Naive thymus-derived CD8-positive, alpha-beta T cell (primary cell): ENCODE results near the gene SERPINA1. TPM values are rescaled to one million over a fixed set of nuclear protein-coding genes. Genes with fewer than 3 reads are reported as not detected.
A peak's percentile ranks its signal among the peaks of the same experiment; 100 is the strongest.

Experiments used
- ATAC-seq, 2 donors: fragments of 150-1000 bp; cut with Tn5 transposase in 1 of 2; sonication (Bioruptor Pico), chemical (Tn5 transposase) in 1 of 2; 1 replicate in 1 of 2; 2 replicates in 1 of 2; pipeline ENCODE4 v1.10.0; 2021; ENCODE audit warnings: mild to moderate bottlenecking in 2 of 2, moderate library complexity in 2 of 2
- POLR2A ChIA-PET: fragments of 350-600 bp; sonication (Branson Sonifier 250); formaldehyde crosslinking; loops from one replicate; lab custom pipeline; 2021; ENCODE audit warnings: antibody characterized with exemption; lab: Charles Lee
- DNase-seq, 10 donors: peaks; one replicate each; pipeline versions ENCODE4 v3.0.0 to v3.0.0-alpha.2; 2020 to 2022
- H3K27ac Mint-ChIP-seq, 10 donors: one replicate each; pipeline ENCODE4 v1.8.0; 2020 to 2022; ENCODE audit warnings: mild to moderate bottlenecking in 10 of 10, mixed read lengths in 10 of 10, moderate library complexity in 4 of 10, inconsistent platforms in 1 of 10
- H3K27me3 Mint-ChIP-seq, 5 donors: one replicate each; pipeline ENCODE4 v1.8.0; 2021 to 2022; ENCODE audit warnings: mixed read lengths in 5 of 5
- H3K36me3 Mint-ChIP-seq, 3 donors: one replicate each; pipeline ENCODE4 v1.8.0; 2020 to 2022; ENCODE audit warnings: mixed read lengths in 3 of 3, mild to moderate bottlenecking in 2 of 3, inconsistent platforms in 1 of 3
- H3K4me1 Mint-ChIP-seq, 4 donors: one replicate each; pipeline ENCODE4 v1.8.0; 2021 to 2022; ENCODE audit warnings: mixed read lengths in 4 of 4
- H3K4me3 Mint-ChIP-seq, 10 donors: one replicate each; pipeline ENCODE4 v1.8.0; 2020 to 2022; ENCODE audit warnings: mild to moderate bottlenecking in 10 of 10, mixed read lengths in 10 of 10, moderate library complexity in 6 of 10, inconsistent platforms in 1 of 10
- H3K9me3 Mint-ChIP-seq, 9 donors: one replicate each; pipeline ENCODE4 v1.8.0; 2020 to 2022; ENCODE audit warnings: mixed read lengths in 9 of 9, mild to moderate bottlenecking in 3 of 9, inconsistent platforms in 1 of 9, moderate library complexity in 1 of 9
- polyA plus RNA-seq, 3 donors: library from polyadenylated mRNA; unstranded; fragments of 300-500 nt; fragmentation: Illumina TruSeq; gene quantifications; one replicate each; pipeline ENCODE4 v1.2.3, GENCODE V29; 2021
- total RNA-seq, 8 experiments: library from RNA in 2 of 8; stranded (reverse) in 2 of 8; gene quantifications; one replicate each; pipeline ENCODE4 v1.2.3 and lab custom pipeline; 2021 to 2026

Gene SERPINA1
- total and polyA plus RNA-seq, 5 experiments from 2014 or later: 0.64 to 1.6 TPM; not detected in 3

DNA sequence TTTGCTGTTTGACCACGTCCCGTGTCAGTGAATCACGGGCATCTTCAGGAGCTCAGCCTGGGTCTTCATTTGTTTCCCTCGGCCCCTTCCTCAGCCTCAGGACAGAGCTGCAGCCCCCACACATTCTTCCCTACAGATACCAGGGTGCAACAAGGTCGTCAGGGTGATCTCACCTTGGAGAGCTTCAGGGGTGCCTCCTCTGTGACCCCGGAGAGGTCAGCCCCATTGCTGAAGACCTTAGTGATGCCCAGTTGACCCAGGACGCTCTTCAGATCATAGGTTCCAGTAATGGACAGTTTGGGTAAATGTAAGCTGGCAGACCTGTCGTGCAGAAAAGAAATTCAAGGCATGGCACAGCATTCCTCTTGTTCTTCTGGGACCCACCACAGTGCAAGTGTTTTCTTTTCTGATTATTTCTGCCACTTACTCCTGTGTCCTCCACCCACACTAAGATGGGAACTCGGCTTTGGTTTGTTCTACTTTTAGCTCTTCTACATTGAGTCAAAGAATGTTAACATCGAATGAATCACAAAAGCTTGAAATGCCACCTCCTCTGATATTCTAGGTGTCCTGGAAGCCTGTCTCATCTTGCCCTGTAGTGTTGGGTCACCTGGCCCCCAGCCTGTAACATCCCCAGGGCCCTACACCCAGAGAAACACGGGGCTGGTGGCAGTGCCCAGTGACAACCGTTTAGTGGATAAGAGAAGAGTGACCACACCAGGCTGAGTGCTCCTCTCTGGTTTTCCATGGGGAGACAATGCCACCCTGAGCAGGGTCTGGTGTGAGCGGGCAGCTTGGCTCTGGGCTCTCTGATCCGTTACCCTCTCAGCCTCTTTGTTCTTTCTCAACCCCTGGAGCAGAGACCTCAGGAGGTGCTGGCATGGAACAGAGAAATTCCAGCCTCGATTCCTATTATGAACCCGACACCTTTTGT, 8.8 kb downstream of the SERPINA1 start:
- POLR2A ChIA-PET: no interaction called here
- no peaks in the 10 kb centered on the region for H3K36me3 Mint-ChIP-seq
- peaks cover 0 to 22% (median 2%) of the 10 kb centered on the region in 5 donors for H3K27me3 Mint-ChIP-seq
- no peak for ATAC-seq
- DNase-seq: peak in 1 of 10 donors; percentile 35
- no peaks in the 10 kb centered on the region for H3K4me1 Mint-ChIP-seq
- H3K9me3 Mint-ChIP-seq: no peaks in the 10 kb centered on the region
- H3K4me3 Mint-ChIP-seq: no peak overlapping the region
- no peak overlapping the region for H3K27ac Mint-ChIP-seq

DNA sequence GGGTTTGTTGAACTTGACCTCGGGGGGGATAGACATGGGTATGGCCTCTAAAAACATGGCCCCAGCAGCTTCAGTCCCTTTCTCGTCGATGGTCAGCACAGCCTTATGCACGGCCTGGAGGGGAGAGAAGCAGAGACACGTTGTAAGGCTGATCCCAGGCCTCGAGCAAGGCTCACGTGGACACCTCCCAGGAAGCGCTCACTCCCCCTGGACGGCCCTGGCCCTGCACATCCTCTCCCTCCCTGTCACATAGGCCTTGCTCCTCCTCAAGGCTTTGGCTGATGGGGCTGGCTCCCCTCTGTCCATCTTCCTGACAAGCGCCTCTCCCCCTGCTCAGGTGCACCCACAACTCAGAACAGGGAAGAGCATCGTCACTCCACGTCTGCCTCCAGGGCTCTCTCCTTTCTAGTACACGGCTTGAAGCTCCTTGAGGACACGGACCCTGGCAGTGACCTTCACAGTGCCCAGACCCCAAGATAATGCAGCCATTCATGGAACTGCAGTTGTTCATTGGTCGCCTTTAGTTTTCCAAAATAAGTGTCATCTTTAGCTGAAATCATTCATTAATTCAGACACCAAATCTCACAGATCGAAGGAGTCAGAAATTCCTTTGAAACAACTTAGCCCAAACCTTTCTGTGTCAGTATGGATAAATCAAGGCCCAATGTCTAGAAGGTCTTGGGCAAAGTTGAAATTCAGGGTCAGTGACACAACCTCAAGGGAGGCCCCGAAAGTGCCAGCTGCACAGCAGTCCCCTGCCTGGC, 9.7 kb downstream of the SERPINA1 start:
- no peaks in the 10 kb centered on the region for H3K36me3 Mint-ChIP-seq
- no peak overlapping the region for H3K4me3 Mint-ChIP-seq
- DNase-seq (no peak), ATAC-seq (no peak)
- H3K27ac Mint-ChIP-seq: no peak overlapping the region
- peaks cover 0 to 22% (median 3%) of the 10 kb centered on the region in 5 donors for H3K27me3 Mint-ChIP-seq
- POLR2A ChIA-PET: no interaction called here
- H3K9me3 Mint-ChIP-seq: no peaks in the 10 kb centered on the region
- H3K4me1 Mint-ChIP-seq: no peaks in the 10 kb centered on the region

DNA sequence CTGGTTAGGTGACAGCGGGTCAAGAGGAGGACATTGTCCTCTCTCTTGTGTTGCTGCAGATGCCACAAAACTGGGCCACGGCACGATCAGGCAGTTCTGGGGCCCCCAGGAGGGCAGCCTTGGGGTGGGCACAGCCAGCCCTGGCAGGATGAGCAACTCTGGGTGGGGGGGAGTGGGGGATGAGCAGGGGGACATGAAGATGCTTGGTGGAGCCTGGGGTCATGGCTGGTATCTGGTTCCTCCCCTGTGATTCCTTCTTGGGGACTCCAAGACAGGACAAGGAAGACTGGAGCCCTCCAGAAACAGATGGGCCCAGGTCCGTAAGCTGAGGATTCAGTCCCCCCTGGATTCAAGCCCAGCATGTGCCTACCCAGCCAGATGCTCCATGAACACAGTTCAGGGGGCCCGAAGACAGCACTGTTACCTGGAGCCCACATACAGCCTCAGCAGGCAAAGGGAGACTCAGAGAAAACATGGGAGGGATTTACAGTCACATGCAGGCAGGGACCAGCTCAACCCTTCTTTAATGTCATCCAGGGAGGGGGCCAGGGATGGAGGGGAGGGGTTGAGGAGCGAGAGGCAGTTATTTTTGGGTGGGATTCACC, 10.4 kb downstream of the SERPINA1 start:
- H3K36me3 Mint-ChIP-seq: no peaks in the 10 kb centered on the region
- no peak for ATAC-seq
- peaks cover 0 to 22% (median 3%) of the 10 kb centered on the region in 5 donors for H3K27me3 Mint-ChIP-seq
- POLR2A ChIA-PET: no interaction called here
- DNase-seq: no peak
- no peak overlapping the region for H3K4me3 Mint-ChIP-seq
- H3K4me1 Mint-ChIP-seq: no peaks in the 10 kb centered on the region
- H3K27ac Mint-ChIP-seq: peak overlapping the region in 1 of 10 donors; percentile 91
- no peaks in the 10 kb centered on the region for H3K9me3 Mint-ChIP-seq

DNA sequence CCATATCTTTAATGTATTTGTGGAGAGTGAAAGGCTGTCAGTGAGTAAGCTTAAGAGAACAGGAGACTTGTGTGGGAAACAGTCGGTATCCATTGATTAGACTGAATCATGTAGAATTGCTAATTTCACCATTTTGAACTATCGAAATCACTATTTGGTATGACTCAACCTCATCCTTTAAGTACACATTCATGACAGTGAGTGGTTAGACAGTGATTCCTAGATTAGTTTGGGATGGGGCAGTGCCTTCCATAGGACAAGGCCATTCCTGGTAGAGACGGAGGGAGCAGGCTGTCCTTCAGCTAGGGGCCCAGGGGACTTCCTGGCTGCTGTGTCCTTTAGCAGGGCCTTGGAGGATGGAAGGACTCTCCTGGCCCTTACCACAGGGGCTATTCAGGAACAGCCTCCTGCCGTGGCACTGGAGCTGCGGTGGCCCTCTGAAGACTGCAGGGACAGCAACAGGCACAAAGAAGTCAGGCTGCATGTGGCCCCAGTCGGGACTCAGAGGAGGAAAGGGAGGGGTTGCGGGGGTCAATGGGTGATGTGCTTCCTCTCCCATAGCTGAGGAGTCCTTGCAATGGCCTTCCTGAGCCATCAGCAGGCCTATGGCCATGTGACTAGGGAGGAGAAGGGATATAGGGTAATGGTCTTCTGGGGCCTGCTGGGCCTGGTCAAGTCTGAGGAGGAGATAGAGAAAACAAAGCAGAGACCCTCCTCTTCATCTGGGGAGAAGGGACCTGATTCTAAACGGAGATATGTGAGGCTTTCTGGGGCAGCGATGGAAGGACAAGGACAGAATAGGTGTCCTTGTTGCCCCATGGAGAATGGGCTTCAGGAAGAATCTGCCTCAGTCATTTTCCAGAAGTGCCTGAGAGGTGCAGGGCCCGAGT, 11.2 kb downstream of the SERPINA1 start:
- Mint-ChIP-seq H3K36me3 (no peaks in the 10 kb centered on the region), H3K27ac (peak overlapping the region in 1 of 10 donors; percentile 91), H3K4me1 (no peaks in the 10 kb centered on the region), H3K27me3 (peaks cover 0 to 29% (median 5%) of the 10 kb centered on the region in 5 donors), H3K4me3 (no peak overlapping the region), H3K9me3 (no peaks in the 10 kb centered on the region)
- ATAC-seq: no peak
- POLR2A ChIA-PET: no interaction called here
- peak in 1 of 10 donors; percentile 24 for DNase-seq

DNA sequence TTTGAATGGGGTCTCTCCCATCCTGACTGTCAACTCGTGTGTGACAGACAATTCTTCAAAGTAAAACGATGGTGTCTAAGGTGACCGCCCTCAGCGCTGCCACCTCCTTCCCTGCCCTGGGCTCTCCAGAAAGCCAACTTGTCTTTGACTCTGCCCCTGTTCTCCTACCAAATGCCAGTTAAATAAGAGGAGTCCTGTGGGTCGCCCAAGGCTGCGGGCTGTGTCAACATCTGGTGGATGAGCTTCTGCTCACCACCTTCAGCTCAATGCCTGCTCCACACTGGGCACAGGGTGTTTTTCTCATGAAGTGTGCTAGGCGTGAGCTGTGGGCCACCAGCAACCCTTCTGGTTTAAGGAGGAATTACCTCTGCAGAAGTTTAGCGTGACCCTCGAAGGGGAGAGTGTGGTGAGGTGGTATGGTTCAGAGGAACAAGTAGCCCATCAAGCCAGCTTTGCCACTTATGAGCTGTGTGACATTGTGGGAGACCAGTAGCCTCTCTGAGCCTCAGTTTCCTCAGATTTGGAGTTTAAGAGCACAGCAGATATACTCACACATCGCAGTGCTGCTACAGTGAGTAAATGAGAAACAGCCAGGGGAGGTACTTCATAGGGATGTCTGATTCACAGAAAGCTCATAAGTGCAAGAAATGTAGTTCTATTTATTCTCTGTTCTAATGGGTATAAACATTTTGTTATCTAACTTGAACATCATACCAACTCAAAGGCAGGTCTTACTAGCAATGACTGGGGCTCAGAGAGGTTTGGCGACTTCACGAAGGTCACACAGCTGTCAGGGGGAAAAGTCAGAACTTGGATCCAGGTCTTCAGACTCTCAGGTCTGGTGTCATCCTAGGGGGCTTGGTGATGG, 12.1 kb downstream of the SERPINA1 start:
- Mint-ChIP-seq H3K27ac (peak overlapping the region in 1 of 10 donors; percentile 60), H3K36me3 (no peaks in the 10 kb centered on the region), H3K4me1 (no peaks in the 10 kb centered on the region), H3K4me3 (no peak overlapping the region), H3K27me3 (peaks cover 0 to 34% (median 8%) of the 10 kb centered on the region in 5 donors), H3K9me3 (no peaks in the 10 kb centered on the region)
- DNase-seq (no peak), ATAC-seq (no peak)
- POLR2A ChIA-PET: no interaction called here

DNA sequence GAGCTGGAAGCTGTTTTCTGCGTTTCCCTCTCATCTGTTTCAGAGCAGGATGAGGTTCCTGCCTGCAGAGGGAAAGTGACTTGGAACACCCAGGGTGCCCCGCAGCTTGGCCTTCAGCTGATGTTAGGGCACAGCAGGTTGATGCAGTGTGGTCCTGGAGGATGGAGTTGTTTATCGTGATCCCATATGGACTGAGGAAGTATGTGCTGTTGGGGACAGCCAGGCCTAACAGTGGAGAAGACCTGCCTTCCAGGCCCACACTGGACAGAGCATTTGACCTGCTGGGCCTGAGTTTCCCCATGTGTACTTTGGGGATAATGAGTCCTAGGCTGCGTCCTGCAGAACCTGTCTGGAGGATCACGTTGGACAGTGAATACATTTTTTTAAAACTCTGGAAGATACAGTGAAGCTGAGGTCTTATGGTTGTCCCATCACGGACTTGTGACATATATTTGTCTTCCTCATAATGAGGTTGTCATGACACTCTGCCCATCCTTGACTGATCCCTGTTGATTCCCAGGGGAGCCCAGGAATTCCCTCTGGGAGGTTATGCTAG, 12.8 kb downstream of the SERPINA1 start:
- Mint-ChIP-seq H3K9me3 (no peaks in the 10 kb centered on the region), H3K4me3 (no peak overlapping the region), H3K27ac (peak overlapping the region in 1 of 10 donors; percentile 60), H3K36me3 (no peaks in the 10 kb centered on the region), H3K27me3 (peaks cover 0 to 34% (median 8%) of the 10 kb centered on the region in 5 donors), H3K4me1 (peaks cover 0 to 3% (median 0%) of the 10 kb centered on the region in 4 donors)
- peak in 1 of 10 donors; percentile 13 for DNase-seq
- POLR2A ChIA-PET: no interaction called here
- no peak for ATAC-seq

DNA sequence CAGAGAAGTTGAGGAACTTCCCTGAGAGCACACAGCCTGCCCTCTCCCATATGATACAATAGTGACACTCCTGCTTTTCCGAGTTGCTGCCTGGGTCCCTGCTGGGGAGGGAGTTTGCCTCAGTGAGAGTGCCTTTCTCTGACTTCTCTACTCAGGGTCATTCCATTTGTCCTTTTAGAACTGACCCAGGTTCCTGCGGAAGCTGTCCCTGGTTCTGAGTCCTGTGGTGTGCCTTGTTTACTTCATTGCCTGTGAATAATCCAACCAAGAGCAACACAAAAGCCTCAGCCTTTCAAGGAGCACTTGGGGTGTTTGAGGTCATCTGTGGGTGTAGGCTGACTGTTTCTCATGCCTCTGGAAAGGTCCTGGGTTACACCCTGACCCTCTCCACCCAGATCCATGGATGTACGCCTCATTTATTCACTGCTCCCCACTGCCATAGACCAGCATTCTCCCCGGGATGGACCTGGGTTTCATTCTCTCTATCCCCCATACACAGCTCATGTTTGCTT, 13.6 kb downstream of the SERPINA1 start:
- no peaks in the 10 kb centered on the region for H3K36me3 Mint-ChIP-seq
- H3K4me1 Mint-ChIP-seq: peaks cover 0 to 3% (median 0%) of the 10 kb centered on the region in 4 donors
- POLR2A ChIA-PET: no interaction called here
- DNase-seq (peak in 1 of 10 donors; percentile 24), ATAC-seq (no peak)
- H3K27me3 Mint-ChIP-seq: peaks cover 0 to 34% (median 8%) of the 10 kb centered on the region in 5 donors
- no peak overlapping the region for H3K27ac Mint-ChIP-seq
- no peaks in the 10 kb centered on the region for H3K9me3 Mint-ChIP-seq
- H3K4me3 Mint-ChIP-seq: no peak overlapping the region

DNA sequence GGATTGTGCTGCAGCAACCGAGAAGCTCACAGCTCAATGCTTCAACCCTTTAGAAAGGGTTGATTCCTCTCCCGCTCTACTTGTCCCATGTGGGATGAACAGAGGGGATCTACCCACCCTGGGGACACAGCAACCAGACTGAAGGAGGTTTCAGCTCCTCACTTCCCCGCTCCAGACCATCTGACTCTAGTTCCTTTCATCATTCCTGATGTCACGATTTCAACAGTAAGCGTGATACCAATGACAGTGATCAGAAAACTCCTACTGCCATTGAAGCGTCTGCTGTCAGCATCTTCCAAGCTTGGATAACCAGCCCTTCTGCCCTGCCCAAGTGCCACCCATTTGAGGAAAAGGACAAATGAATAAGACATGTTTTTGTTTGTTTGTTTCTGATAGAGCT, 14.3 kb downstream of the SERPINA1 start:
- Mint-ChIP-seq H3K36me3 (no peaks in the 10 kb centered on the region), H3K9me3 (no peaks in the 10 kb centered on the region), H3K27me3 (peaks cover 0 to 34% (median 8%) of the 10 kb centered on the region in 5 donors), H3K4me1 (peaks cover 0 to 3% (median 0%) of the 10 kb centered on the region in 4 donors), H3K27ac (no peak overlapping the region), H3K4me3 (no peak overlapping the region)
- DNase-seq: no peak
- POLR2A ChIA-PET: no interaction called here
- ATAC-seq: no peak

DNA sequence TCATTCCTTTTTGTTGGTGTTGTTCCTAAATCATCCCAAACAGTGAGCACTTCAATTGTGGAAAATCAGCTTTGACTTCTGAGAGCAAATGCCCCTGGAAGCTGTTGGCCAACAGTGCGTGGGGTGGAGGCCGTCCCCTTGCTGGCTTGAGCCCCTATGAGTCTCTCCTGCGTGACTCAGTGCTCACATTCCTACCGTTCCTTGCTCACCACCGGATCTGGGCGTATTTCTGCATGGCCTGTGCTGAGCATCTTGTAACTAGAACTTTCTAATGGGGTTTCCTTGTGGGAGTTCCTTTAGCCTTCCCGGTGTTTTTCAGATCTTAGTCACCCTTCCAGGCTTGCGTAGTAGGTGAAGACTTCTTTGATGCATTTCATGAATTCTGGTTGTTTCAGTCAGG, 14.7 kb downstream of the SERPINA1 start:
- no peak overlapping the region for H3K4me3 Mint-ChIP-seq
- peaks cover 0 to 3% (median 0%) of the 10 kb centered on the region in 4 donors for H3K4me1 Mint-ChIP-seq
- no peaks in the 10 kb centered on the region for H3K9me3 Mint-ChIP-seq
- DNase-seq (no peak), ATAC-seq (no peak)
- no peaks in the 10 kb centered on the region for H3K36me3 Mint-ChIP-seq
- peaks cover 0 to 34% (median 7%) of the 10 kb centered on the region in 5 donors for H3K27me3 Mint-ChIP-seq
- no peak overlapping the region for H3K27ac Mint-ChIP-seq
- POLR2A ChIA-PET: no interaction called here

DNA sequence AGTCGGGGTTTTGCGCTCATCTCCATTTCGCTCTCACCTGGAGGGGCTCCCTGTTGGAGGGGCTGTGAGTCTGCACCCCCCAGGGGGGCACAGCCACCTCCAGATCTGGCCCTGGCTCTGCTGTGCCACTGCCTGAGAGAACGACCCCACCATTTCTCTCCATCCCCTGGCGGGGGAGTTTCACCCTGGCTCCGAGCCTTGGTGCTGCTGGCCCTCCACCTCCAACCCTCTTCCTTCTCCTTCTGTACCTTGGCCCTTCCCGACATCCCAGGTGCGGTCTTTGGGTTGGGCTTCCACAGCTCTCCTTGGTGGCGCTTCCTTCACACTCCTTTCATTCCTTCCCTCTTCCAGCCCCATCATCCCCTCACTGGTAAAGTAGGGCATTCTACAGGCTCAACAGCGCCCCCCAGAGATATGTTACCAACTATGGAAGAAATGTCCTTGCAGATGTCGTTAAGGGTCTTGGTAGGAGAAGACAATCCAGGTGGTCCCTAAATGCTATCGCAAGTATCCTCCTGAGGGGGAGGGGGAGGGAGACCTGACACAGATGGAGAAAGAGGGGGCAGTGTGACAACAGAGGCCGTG, 16.3 kb downstream of the SERPINA1 start:
- no peaks in the 10 kb centered on the region for H3K36me3 Mint-ChIP-seq
- H3K4me1 Mint-ChIP-seq: peaks cover 0 to 3% (median 0%) of the 10 kb centered on the region in 4 donors
- no peaks in the 10 kb centered on the region for H3K9me3 Mint-ChIP-seq
- POLR2A ChIA-PET: no interaction called here
- no peak for ATAC-seq
- no peak overlapping the region for H3K4me3 Mint-ChIP-seq
- H3K27me3 Mint-ChIP-seq: peaks cover 0 to 26% (median 8%) of the 10 kb centered on the region in 5 donors
- no peak overlapping the region for H3K27ac Mint-ChIP-seq
- peak in 1 of 10 donors; percentile 31 for DNase-seq
